DMS153 treated with DMSO at 0.1 percent for 48 hours (cell line): ENCODE measurements around the gene LMO2.
"Not testable (repeated sequence)": the region's sequence is repeated elsewhere in the genome, so short reads cannot be mapped to it uniquely, and the experiment has no call there.

Experiments used
- DNase-seq: peaks from one replicate; lab custom pipeline; 2025; ENCODE audit not compliant: unreplicated experiment; lab: John Stamatoyannopoulos, UW

Gene LMO2

DNA sequence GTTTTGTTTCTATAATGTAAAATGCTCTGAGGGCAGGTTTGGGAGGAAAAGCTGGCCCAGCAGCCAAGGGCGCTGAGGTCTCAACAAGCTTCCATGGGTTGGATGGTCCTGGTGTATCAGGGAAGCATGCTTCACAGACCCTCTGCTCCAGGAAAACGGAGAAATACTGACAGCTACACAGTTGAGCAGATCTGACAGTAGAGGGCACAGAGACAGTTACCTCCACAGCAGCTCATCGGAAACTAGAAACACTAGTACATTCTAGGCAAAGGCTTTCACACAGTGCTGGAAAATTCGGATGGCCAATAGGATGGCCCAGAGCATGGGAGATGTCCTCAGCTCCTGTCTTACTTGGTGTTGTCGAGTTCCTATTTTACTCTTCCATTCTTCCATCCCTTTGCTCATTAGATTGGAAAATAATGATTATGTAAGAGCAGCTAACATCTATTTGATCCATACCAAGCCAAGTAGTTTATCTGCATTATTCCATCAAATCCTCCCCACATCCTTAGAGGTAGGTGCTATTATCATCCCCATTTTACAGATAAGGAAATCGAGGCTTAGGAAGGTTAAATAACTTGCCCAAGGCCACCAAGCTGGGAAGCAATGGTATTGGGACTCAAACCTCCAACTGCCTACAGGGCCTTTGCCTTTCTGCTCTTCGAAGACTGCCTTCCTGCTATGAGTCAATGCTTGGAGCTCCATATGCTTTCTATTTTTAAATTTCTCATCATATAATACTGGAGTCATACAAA is 28.3 kb downstream of the LMO2 start:
- no peak for DNase-seq

DNA sequence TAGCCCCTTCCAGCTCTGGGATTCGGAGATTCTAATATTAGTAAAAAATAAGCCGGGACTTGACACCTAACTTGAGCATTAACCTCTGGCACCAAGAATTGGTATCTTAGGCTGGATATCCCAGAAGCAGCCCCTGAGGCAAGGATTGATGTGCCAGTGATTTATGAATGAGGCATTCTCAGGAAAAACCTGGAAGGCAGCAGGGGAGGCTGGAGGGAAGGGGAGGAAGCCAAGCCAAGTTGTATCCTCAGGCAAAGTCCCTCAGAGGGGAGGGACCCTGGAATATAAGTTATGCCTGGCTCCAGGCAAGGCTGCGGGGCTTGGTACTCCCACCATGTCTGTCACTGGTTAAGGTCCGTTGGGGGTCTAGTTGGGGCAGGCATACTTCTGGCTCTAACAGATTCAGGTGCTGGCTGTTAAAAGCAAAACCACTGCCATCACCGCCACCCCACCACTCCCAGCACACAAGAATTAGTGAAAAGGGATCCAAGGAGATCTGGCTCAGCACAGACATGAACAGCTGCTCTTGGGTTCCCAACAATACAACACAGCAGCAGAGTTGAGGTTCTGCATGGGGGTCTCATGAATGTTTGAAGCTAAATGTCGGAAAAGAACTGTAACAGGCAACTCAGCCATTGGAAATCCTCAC is 29.8 kb downstream of the LMO2 start:
- no peak for DNase-seq

DNA sequence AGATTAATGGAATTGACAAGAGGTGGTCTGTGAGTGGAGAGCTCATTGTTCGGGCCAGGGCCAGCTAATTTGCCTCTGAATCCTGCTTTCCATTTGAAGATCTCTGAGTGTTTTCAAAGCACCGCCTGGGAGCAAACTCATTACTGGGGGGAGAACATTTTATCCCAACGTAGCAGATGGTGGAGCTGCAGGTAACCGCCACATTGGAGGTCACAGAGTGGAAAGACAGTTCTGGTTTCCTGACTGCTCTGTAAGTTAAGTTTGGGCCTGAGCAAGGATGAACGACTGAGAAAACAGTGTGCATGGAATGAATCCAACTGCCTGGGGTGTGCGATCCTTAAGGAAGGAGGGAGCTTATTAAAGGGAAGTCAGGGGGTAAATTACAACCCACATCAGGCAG is 30.5 kb downstream of the LMO2 start:
- no peak for DNase-seq

DNA sequence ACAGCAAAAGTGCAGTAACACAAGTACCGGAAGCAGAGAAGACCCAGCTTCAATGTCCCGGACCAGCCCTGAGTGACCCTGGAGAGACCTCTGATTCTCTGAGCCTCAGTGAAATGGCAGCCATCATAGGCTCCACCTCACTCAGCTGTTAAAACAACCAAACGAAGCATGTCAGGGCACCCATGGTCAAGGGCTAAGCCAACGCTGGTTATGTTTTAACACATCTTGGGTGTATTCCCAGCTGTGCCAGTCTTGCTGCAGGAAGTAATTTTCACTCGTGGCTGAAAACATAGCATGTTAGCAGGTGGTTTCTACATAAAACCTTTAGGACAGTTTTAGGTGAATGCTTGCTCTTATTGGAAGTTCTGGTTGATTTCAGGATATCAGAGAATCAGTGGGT is 30.9 kb downstream of the LMO2 start:
- no peak for DNase-seq

DNA sequence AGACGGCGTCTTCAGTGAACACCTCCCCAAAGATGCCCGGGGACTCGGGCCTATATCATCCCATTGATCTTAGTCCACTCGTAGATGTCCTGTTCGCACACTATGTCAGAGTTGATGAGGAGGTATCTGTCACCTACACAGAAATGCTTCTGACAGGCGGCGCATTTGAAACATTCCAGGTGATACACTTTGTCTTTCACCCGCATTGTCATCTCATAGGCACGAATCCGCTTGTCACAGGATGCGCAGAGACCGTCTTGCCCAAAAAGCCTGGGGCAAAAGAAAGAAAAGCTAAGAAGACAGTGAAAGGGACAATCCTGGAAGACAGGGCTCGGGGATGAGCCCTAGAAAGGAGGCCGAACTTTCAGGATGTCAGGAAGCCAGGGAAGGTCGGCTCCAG is 32.6 kb downstream of the LMO2 start:
- no peak for DNase-seq

DNA sequence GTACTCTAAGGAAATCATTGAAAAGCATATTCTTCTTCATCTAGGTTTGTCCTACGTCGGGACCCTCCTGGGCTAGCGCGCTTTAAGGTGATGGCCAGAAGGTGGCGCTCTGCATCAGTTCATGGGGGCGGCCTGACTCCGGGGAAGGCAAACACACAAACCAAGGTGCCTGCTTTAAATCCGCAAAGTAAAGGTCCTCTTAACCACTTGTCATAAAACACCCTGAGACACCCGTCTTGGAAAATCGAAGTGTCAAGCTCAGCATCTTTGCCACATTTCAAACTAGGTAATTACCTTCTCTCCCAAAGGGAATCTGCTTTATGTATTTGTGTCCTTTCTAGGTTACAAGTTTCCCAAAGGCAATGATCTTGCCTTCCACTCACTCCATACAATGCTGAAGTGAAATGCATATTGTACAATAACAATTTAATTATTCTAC is 33.9 kb downstream of the LMO2 start:
- DNase-seq: peak; percentile 75

DNA sequence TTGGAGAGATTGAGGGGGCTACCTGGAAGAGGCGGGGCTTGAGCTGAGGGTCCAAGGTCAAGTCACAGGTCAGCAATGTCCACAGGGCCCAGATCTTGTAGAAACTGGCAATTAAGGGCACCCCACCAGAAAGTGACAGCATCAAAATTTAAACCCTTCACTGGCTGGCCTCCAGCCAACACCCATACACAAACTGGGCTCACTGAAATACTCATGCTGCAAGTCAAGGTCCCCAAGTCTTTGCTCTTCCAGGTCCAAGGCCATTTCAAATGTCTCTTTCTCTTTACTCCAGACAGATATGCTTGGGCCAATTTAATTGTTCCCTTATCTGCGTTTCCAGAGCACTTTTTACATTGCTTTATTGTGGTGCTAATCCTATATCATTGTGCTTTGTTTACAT is 36.4 kb downstream of the LMO2 start:
- DNase-seq: no peak

DNA sequence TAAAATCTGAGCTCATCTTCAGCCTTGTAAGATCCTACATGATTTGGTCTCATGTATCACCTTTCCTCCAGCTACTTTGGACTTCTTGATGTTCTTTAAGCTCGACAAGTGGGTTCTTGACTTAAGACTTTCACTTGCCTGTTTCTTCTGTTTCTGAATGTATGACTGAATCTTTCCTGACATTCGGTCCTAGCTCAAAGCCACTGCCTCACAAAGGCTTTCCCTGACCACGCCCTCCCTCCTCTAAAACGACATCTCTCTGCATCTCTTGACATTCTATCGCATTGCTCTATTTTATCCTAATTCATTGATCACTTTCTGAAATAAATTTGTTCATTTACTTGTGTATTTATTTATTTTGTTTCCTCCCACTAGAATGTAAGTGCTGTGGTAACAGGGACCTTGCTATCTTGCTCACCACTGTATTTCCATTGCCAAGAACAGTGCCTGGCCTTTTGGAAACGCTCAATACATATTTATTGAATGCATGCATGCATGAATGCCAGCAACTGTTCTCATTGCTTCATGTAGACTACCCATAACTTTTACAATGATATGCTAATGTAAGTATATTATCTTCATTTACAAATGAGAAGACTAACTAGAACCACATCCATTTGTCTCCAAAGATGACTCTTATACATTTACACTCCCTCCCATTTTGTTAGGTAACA is 43.0 kb downstream of the LMO2 start:
- no peak for DNase-seq

DNA sequence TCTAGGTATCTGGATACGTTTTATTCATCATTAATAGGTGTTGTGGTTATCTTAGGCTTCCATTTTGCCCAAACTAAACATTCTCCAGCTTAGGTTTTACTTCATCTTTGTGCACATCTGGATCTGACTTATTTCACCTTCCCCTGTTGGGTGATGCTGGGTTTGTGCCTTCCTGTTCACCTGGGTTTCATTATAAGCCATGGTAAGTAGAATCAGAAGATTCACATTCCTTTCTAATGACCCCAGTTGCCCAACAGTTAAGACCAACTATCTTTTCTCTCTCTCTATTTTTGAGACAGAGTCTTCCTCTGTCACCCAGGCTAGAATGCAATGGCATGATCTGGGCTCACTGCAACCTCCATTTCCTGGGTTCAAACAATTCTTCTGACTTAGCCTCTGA is 44.6 kb downstream of the LMO2 start:
- no peak for DNase-seq

DNA sequence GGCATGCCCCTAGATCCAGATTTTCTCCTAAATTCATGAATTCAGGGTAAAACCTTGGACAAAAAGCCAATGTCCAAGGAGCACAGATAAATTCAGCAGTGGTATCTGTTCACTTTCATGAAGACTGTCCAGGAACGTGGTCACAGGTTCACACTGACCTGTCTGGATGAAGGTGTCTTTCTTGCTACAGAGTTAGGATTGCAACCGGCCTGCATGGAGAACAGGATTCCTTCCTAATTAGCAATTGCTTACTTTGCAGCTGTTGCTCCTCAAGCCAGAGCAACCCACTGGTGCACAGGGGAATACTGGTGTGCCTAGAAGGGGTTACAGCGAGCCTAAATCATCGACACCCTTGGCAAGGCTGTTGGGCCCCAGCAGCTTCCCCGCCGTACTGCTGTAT is 47.6 kb downstream of the LMO2 start:
- no peak for DNase-seq

DNA sequence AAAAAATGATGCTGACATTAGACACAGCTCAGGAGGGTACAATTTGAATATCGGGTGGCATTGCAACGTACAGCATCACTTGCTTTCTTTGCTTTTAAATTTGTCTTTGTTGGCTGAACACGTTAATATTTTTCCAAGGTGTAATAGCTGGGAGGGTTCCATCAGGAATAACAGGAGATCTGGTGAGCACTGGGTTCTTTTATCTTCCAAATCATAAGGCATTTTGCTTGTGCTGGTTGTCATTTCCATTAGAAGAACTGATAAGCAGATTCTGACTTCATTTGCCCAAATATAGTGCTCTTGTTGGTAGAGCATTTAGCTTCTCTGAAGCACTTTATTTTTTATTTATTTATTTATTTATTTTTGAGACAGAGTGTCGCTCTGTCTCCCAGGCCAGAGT is 48.9 kb downstream of the LMO2 start:
- no peak for DNase-seq

DNA sequence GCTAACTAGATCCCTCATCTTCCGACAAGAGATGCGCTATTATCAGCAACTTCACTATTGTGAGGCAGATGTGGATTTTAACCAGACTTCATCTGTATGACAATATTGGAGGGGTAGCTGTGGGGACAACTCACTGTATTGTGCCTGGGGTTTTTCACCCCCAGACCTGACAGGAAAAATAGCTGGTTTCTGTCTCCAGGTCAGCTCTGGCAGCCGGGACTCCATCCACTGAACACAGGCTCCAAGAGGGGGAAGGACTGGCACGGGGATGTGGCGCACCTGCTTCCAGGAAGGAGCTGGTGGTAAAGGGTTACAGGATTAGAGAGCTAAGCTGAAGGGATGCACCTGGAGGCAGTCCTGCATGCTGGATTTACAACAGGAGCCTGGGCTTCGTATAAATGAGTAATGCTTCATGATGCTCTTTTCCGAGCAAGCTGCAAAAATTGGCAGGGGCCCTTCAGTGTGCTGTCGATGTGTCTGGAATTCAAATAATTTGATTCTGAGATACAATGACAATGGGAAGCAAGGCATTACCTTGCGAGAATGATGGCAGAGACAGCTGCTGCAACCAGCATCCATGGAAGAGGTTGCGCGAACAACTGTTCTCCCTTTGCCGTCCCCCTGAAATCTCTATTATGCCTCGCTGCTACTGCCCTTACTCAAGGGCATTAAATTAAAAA is 49.5 kb downstream of the LMO2 start:
- no peak for DNase-seq

DNA sequence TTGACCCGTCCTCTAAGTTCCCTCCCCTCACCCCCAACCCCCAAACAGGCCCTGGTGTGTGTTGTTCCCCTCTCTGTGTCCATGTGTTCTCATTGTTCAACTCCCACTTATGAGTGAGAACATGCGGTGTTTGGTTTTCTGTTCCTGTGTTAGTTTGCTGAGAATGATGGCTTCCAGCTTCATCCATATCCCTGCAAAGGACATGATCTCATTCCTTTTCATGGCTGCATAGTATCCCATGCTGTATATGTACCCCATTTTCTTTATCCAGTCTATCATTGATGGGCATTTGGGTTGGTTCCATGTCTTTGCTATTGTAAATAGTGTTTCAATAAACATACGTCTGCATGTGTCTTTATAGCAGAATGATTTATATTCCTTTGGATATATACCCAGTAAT is 53.6 kb downstream of the LMO2 start:
- not testable (repeated sequence) for DNase-seq

DNA sequence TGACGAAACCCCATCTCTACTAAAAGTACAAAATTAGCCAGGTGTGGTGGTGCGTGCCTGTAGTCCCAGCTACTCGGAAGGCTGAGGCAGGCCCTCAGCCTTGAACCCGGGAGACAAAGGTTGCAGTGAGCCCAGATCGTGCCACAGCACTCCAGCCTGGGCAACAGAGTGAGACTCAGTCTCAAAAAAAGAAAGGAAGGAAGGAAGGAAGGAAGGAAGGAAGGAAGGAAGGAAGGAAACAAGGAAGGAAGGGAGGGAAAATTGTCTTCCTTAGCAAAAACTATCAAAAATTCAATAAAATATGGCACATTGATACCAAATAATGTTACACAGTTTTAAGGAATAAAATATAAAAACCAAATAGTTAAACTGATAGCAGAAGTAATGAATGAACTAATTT is 54.5 kb downstream of the LMO2 start:
- not testable (repeated sequence) for DNase-seq

DNA sequence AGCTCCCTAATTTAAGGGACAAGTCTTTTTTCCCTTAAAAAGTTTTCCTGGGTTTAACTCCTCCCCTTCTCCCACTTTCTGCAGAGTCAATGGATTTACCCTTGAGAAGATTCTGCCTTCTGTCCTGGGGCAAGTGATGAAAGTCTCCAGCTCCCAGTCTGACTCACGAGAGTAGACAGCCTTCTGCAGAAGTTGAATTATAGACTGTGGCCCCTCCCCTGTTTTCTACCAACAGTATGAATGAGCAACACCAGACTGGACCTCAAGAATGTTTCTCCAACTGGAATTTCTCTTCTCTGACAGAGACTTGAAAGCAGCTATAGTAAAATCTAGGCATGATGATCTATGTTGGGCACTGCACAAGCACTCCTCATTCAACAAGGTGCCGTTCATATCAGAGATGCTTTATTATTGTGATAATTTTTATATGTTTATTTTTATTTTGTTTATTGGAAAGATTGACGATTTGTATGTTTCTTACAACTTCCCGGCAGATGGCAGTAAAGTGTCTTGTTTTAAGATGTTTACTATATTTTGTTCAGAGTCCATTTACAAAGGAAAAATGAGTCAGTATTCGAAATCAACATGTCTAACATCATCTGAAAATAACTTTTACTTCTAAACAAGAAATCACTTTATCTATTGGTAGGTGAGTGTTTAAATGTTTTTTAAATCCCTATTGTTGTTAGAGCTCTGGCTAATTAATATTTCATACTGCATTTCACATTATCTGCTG is 56.6 kb downstream of the LMO2 start:
- DNase-seq: peak; percentile 3

DNA sequence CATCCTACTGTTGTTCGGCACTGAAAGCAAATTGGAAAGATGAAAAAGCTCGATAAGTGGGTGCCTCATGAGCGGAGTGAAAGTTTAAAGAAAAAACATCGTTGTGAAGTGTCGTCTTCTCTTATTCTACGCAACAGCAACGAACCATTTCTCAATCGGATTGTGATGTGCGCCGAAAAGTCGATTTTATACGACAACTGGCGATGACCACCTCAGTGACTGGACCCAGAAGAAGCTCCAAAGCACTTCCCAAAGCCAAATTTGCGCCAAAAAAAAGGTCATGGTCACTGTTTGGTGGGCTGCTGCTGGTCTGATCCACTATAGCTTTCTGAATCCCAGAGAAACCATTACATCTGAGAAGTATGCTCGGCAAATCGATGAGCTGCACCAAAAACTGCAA is 59.2 kb downstream of the LMO2 start:
- DNase-seq: no peak

DNA sequence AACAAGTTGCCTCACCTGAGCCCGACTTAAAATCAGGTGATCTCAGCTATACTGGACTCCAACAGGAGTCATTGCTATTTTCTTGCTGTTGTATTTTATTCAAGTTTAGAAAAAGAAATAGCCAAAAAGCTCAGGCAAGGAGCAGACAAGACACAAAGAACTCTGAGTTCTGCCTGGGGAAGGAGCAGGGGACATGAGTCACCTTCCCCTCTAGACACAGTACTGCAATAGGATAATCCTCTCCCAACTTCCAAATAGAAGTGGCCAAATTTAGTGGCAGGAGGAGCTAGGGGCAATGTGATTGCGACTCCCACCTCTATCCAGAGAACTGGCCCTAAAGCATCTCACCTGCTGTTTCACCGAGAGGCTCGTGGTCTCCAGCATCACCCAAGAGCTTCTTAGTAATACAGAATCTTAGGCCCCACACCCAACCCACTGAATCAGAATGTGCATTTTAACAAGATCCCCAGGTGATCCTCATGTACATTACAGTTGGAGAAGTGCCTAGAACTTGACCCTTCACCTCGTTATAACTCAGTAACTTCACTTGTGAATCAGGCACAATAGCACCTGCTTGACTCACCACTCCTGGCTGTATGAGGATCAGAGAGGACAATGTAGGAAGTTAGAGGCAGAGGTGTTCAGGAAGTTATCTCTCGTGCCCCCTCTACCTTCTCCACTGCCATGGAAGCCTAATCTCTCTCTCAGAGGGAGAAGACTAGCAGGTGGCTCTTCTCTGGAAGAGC is 60.8 kb downstream of the LMO2 start:
- DNase-seq: no peak

DNA sequence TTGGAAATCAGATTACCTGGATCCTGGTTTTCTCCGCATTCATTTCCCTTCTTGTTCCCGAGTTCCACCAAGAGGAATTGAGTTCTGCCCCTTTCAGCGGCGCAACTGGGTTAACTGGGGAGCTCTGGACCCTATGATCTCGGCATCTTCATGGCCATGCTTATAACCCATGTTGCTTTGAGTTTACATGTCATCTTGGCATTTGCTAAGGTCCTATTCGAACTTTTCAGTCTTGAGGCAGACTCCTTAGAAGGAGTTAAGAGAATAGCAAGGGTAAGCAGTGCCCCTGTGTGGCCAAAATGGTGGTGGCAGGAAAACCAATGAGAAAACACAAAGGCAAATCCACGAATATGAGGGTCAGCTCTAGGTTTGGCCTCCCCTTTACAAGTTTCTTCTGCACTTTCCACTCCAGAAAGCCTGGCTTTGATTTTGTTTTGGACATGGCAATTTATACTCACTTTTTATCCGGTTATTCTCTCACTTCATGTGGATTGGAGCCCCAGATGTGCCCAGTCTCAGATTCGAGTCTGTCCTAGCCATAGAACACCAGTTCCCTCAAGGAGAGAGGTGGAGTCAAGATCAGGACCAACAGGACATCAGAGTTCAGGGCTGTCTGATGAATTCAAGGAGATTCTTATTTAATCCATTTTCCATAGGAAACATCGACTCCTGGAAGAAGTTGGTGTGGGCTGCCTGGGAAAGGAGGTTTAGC is 62.3 kb downstream of the LMO2 start:
- DNase-seq: peak; percentile 22

DNA sequence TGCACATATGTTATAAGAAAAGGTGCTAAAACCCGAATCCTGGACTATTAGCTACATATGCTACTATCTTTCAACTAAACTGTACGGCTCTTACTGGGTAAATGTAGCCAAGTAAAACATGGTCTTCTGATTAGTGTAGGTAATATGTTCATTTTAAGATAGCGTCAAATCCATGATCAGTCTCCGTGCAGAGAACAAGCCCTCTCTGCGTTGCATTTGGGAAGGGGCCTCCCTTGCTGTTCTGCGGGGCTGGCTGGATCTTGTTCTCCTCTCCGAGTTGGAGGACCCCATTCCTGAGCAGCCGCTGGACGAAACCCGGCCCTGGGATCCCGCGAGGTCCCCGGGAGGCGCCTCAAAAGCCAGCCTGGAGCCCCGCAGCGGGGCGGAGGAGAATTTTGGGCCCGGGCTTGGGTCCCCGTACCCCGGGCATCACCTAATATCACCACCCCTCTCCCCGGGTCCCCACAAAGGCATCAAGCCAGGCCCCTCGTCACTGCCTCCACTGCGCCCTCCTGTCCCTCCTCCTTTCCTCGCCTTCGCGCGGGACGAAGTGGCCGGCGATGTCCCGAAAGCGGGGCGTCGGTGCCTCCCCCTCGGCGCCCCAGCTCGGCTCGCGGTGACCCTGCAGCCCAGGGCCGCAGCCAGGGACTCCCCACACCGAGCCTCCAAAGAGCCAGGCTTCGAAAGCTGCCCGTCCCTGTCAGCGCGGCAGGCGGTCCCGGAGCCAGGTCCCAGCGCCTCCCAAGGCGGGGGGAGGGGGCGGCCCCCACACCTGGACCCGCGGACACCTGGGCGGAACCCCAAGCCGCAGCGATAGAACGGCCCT is 63.1 kb downstream of the LMO2 start:
- no peak for DNase-seq
